Smooth muscle cell (in vitro differentiated cells): ENCODE measurements around the gene GFOD2. TPM values are rescaled to one million over a fixed set of nuclear protein-coding genes. Genes with fewer than 3 reads are reported as not detected.

ENCODE experiments used
- DNase-seq: peaks from one replicate; lab custom pipeline; 2025; ENCODE audit not compliant: unreplicated experiment; lab: John Stamatoyannopoulos, UW
- H2AFZ ChIP-seq: fragments of 200-600 bp; sonication (generic); 2 replicates; pipeline ENCODE4 v1.6.0; 2016; ENCODE audit warnings: antibody characterized with exemption, low read depth, mild to moderate bottlenecking
- H3F3A ChIP-seq: fragments of 200-600 bp; sonication (generic); 2 replicates; pipeline ENCODE4 v1.6.0; 2017; ENCODE audit warnings: antibody characterized with exemption, low read depth
- H3K27ac ChIP-seq: fragments of 200-600 bp; sonication (generic); 2 replicates; pipeline ENCODE4 v1.5.1; 2016; ENCODE audit warnings: low read depth, mild to moderate bottlenecking
- H3K27me3 ChIP-seq: fragments of 200-600 bp; sonication (generic); 2 replicates; pipeline ENCODE4 v1.6.1; 2016; ENCODE audit warnings: low read depth, mild to moderate bottlenecking
- H3K36me3 ChIP-seq: fragments of 200-600 bp; sonication (generic); 2 replicates; pipeline ENCODE4 v1.5.1; 2016; ENCODE audit warnings: low read depth
- H3K4me1 ChIP-seq: fragments of 200-600 bp; sonication (generic); 2 replicates; pipeline ENCODE4 v1.5.1; 2016; ENCODE audit warnings: low read depth
- H3K4me2 ChIP-seq: fragments of 200-600 bp; sonication (generic); 2 replicates; pipeline ENCODE4 v1.6.0; 2016; ENCODE audit warnings: mild to moderate bottlenecking
- H3K4me3 ChIP-seq: fragments of 200-600 bp; sonication (generic); 2 replicates; pipeline ENCODE4 v1.5.1; 2016; ENCODE audit warnings: mild to moderate bottlenecking
- H3K79me2 ChIP-seq: fragments of 200-600 bp; sonication (generic); 2 replicates; pipeline ENCODE4 v1.6.0; 2016; ENCODE audit warnings: low read depth, mild to moderate bottlenecking
- H3K9ac ChIP-seq: fragments of 200-600 bp; sonication (generic); 2 replicates; pipeline ENCODE4 v1.6.0; 2016; ENCODE audit warnings: low read depth
- H3K9me3 ChIP-seq: fragments of 200-600 bp; sonication (generic); replicated peaks from 2 replicates; pipeline ENCODE4 v1.5.1; 2016; ENCODE audit warnings: low read depth
- H4K20me1 ChIP-seq: fragments of 200-600 bp; sonication (generic); 2 replicates; pipeline ENCODE4 v1.6.0; 2016; ENCODE audit warnings: low read depth
- WGBS: methylation state at CpG from one replicate; pipeline ENCODE4 v1.1.7; 2016; ENCODE audit warnings: low lambda C conversion rate; 5-methylcytosine and 5-hydroxymethylcytosine counted together
- polyA plus RNA-seq: library from polyadenylated mRNA; unstranded; fragments of >200 nt; fragmentation: Nextera tagmentation; extraction: Ambion mirVana; gene quantifications from 2 replicates; pipeline ENCODE4 v1.2.1, GENCODE V29; 2016
- total RNA-seq: library from RNA; depleted of rRNA; stranded (reverse); fragments of >200 nt; gene quantifications from 2 replicates; pipeline ENCODE4 v1.2.3, GENCODE V29; 2014
- TF ChIP-seq, protein P1 (sequence below): fragments of 200-600 bp; sonication (generic); IDR thresholded peaks from 2 replicates; pipeline ENCODE4 v1.5.1; 2017; ENCODE audit warnings: borderline replicate concordance, mild to moderate bottlenecking, antibody characterized with exemption; ENCODE audit not compliant: insufficient read depth, poor library complexity, severe bottlenecking

GFOD2 gene
- total and polyA plus RNA-seq, 2 experiments from 2014 or later: 15.0 to 15.1 TPM

- no peak overlapping the region for H3K4me3 ChIP-seq
- no peak overlapping the region for H3K4me2 ChIP-seq
- no peak overlapping the region for H3K27ac ChIP-seq
- no peaks in the 10 kb centered on the region for H3K4me1 ChIP-seq
- peaks cover 4% of the 10 kb centered on the region for H3F3A ChIP-seq
- WGBS: 92% methylated on average over 9 of the region's 9 CpGs
- peaks cover 7% of the 10 kb centered on the region for H4K20me1 ChIP-seq
- H3K9me3 ChIP-seq: no peaks in the 10 kb centered on the region
- TF ChIP-seq, protein P1, sequence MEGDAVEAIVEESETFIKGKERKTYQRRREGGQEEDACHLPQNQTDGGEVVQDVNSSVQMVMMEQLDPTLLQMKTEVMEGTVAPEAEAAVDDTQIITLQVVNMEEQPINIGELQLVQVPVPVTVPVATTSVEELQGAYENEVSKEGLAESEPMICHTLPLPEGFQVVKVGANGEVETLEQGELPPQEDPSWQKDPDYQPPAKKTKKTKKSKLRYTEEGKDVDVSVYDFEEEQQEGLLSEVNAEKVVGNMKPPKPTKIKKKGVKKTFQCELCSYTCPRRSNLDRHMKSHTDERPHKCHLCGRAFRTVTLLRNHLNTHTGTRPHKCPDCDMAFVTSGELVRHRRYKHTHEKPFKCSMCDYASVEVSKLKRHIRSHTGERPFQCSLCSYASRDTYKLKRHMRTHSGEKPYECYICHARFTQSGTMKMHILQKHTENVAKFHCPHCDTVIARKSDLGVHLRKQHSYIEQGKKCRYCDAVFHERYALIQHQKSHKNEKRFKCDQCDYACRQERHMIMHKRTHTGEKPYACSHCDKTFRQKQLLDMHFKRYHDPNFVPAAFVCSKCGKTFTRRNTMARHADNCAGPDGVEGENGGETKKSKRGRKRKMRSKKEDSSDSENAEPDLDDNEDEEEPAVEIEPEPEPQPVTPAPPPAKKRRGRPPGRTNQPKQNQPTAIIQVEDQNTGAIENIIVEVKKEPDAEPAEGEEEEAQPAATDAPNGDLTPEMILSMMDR: no peak
- no peak overlapping the region for H2AFZ ChIP-seq
- no peaks in the 10 kb centered on the region for H3K36me3 ChIP-seq
- no peak for DNase-seq
- H3K79me2 ChIP-seq: no peaks in the 10 kb centered on the region
- H3K9ac ChIP-seq: no peak overlapping the region
- H3K27me3 ChIP-seq: peaks cover 2% of the 10 kb centered on the region
Measured at GRCh38 chr16:67656344-67657016, 62.6 kb downstream of the GFOD2 start.

DNA sequence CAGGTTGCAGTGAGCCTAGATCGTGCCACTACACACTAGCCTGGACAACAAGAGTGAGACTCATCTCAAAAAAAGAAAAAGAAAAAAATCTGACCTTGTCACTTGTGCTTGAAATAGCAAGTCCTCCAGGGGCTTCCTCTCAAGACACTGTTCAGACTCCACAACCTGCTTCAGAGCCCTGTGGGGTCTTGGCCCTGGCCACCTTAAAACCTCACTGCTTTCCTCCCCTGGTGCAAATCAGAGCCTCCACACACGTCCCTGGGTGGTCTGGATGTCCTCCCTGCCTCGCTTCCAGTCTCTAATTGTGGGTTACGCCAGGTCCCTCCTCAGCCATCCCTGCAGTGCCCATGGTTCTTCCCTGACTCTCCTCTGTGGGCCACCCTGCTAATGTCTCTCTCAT, 63.8 kb downstream of the GFOD2 start:
- H3K4me2 ChIP-seq: no peak overlapping the region
- peaks cover 7% of the 10 kb centered on the region for H4K20me1 ChIP-seq
- no peak for DNase-seq
- no peaks in the 10 kb centered on the region for H3K36me3 ChIP-seq
- TF ChIP-seq, protein P1: no peak
- no peak overlapping the region for H3K9ac ChIP-seq
- no peaks in the 10 kb centered on the region for H3K79me2 ChIP-seq
- no peaks in the 10 kb centered on the region for H3K4me1 ChIP-seq
- H3K27ac ChIP-seq: no peak overlapping the region
- H3K4me3 ChIP-seq: no peak overlapping the region
- H2AFZ ChIP-seq: no peak overlapping the region
- H3F3A ChIP-seq: no peaks in the 10 kb centered on the region
- WGBS: 76% methylated on average over 4 of the region's 4 CpGs
- no peaks in the 10 kb centered on the region for H3K9me3 ChIP-seq
- H3K27me3 ChIP-seq: peaks cover 12% of the 10 kb centered on the region

GRCh38 chr16:67654403-67654911, 64.7 kb downstream of the GFOD2 start:
- no peaks in the 10 kb centered on the region for H3F3A ChIP-seq
- H3K9me3 ChIP-seq: no peaks in the 10 kb centered on the region
- WGBS: 92% methylated on average over 30 of the region's 30 CpGs
- no peak for DNase-seq
- TF ChIP-seq, protein P1: no peak
- H3K27ac ChIP-seq: no peak overlapping the region
- no peaks in the 10 kb centered on the region for H3K79me2 ChIP-seq
- H3K9ac ChIP-seq: no peak overlapping the region
- no peaks in the 10 kb centered on the region for H3K36me3 ChIP-seq
- no peak overlapping the region for H2AFZ ChIP-seq
- H3K4me2 ChIP-seq: no peak overlapping the region
- peaks cover 7% of the 10 kb centered on the region for H4K20me1 ChIP-seq
- H3K4me3 ChIP-seq: no peak overlapping the region
- H3K4me1 ChIP-seq: no peaks in the 10 kb centered on the region
- H3K27me3 ChIP-seq: peaks cover 13% of the 10 kb centered on the region
